Sigmoid colon (tissue), 7 donors: Measurements from ENCODE around the gene EPHA7. TPM values are rescaled to one million over a fixed set of nuclear protein-coding genes. Genes with fewer than 3 reads are reported as not detected.

Experiments
- DNase-seq: peaks from one replicate; pipeline ENCODE4 v3.0.0-alpha.2; 2019
- H3K27ac ChIP-seq, 4 donors: fragments of 200-600 bp; sonication (generic); one replicate each; pipeline ENCODE4 v1.5.1; 2016 to 2019; ENCODE audit warnings: mild to moderate bottlenecking in 1 of 4
- H3K27me3 ChIP-seq, 3 donors: fragments of 200-600 bp; sonication (generic); one replicate each; pipeline ENCODE4 v1.5.1; 2019; ENCODE audit warnings: mild to moderate bottlenecking in 1 of 3
- H3K36me3 ChIP-seq, 4 donors: fragments of 200-600 bp; sonication (generic); one replicate each; pipeline ENCODE4 v1.5.1; 2016 to 2019
- H3K4me1 ChIP-seq, 4 donors: fragments of 200-600 bp; sonication (generic); one replicate each; pipeline ENCODE4 v1.5.1; 2017 to 2019
- H3K4me3 ChIP-seq, 4 donors: fragments of 200-600 bp; sonication (generic); one replicate each; pipeline ENCODE4 v1.5.1; 2017 to 2019; ENCODE audit warnings: mild to moderate bottlenecking in 2 of 4, moderate library complexity in 1 of 4
- H3K9me3 ChIP-seq, 4 donors: fragments of 200-600 bp in 3 of 4; sonication (generic) in 3 of 4; one replicate each; pipeline versions ENCODE4 v1.5.1 to v1.6.1; 2013 to 2019
- EP300 ChIP-seq, 4 donors: sonication (generic); formaldehyde crosslinking; IDR thresholded peaks; one replicate each; pipeline ENCODE4 v1.6.1; 2017; ENCODE audit warnings: antibody characterized with exemption in 4 of 4
- POLR2A ChIP-seq, 2 donors: fragments of 450-650 bp; IDR thresholded peaks; one replicate each; pipeline ENCODE4 v1.6.1; 2016; ENCODE audit warnings: antibody characterized with exemption in 2 of 2, mild to moderate bottlenecking in 2 of 2, moderate library complexity in 2 of 2
- POLR2AphosphoS5 ChIP-seq, 4 donors: sonication (generic); formaldehyde crosslinking; IDR thresholded peaks; one replicate each; pipeline ENCODE4 v1.6.1; 2017; ENCODE audit warnings: antibody characterized with exemption in 4 of 4
- WGBS, 2 donors: extraction: QIAGEN DNeasy Blood & Tissue Kit; methylation state at CpG; one replicate each; pipeline ENCODE4 v1.1.7; 2013; 5-methylcytosine and 5-hydroxymethylcytosine counted together
- intact Hi-C: fragments of 100-400 bp; cut with DNase I; formaldehyde crosslinking; loops from one replicate; pipeline ENCODE4 v1.15.1; 2023
- polyA plus RNA-seq, 3 donors: library from polyadenylated mRNA; stranded (reverse); fragments of 200-250 nt; gene quantifications; one replicate each; pipeline ENCODE4 v1.2.3, GENCODE V29; 2013
- total RNA-seq, 4 donors: library from RNA; depleted of rRNA; stranded (reverse); fragments of >200 nt; gene quantifications; one replicate each; pipeline ENCODE4 v1.1.0, GENCODE V29; 2016
- TF ChIP-seq, protein P1 (sequence below), 4 experiments: fragments of 450-650 bp in 3 of 4; fragments of 200-600 bp in 1 of 4; IDR thresholded peaks; one replicate each; pipeline ENCODE4 v1.5.1; 2016 to 2019; ENCODE audit warnings: antibody characterized with exemption in 4 of 4, mild to moderate bottlenecking in 3 of 4, moderate library complexity in 2 of 4
- donor health status: healthy with polysubstance abuse.
- donor health status: Bipolar disorder and iron deficiency.
- donor health status: healthy.

The EPHA7 gene
- total and polyA plus RNA-seq, 7 donors = 1.2 to 134 (median 70.3) TPM; not detected in 1

DNA sequence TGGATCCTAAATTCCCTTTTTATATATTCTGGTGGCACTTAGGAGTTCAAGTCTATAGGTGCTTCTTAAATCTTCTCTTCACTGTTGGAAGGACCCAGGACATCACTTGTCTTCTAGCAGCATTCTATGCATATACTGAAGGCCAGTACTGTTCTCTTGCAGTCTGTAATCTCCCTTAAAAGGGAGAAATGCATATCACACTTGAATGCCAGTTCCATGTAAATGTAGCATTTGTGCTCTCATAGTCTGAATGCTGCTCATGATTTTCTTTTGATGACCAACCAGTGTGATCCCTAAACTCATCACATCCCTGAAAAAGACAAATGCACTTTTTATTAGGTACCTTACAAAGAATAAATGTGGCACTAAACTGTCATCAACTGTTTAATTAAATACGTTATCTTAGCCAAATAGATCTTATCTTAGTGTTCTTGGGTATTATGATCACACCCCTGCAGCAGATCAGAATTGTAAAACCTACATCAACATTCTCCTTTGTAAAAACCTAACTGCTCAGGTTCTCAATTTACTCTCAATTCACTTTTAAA lies 176.1 kb downstream of the EPHA7 start:
- 14 to 59% methylated on average over 1 of the region's 1 CpG for WGBS, 2 donors
- TF ChIP-seq EP300 (IDR thresholded peaks at IDR 0.05) (no peak), POLR2AphosphoS5 (IDR thresholded peaks at IDR 0.05) (peak in 1 of 4 donors; percentile 16), POLR2A (IDR thresholded peaks at IDR 0.05) (no peak)
- TF ChIP-seq, protein P1, sequence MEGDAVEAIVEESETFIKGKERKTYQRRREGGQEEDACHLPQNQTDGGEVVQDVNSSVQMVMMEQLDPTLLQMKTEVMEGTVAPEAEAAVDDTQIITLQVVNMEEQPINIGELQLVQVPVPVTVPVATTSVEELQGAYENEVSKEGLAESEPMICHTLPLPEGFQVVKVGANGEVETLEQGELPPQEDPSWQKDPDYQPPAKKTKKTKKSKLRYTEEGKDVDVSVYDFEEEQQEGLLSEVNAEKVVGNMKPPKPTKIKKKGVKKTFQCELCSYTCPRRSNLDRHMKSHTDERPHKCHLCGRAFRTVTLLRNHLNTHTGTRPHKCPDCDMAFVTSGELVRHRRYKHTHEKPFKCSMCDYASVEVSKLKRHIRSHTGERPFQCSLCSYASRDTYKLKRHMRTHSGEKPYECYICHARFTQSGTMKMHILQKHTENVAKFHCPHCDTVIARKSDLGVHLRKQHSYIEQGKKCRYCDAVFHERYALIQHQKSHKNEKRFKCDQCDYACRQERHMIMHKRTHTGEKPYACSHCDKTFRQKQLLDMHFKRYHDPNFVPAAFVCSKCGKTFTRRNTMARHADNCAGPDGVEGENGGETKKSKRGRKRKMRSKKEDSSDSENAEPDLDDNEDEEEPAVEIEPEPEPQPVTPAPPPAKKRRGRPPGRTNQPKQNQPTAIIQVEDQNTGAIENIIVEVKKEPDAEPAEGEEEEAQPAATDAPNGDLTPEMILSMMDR (IDR thresholded peaks at IDR 0.05) = no peak

DNA sequence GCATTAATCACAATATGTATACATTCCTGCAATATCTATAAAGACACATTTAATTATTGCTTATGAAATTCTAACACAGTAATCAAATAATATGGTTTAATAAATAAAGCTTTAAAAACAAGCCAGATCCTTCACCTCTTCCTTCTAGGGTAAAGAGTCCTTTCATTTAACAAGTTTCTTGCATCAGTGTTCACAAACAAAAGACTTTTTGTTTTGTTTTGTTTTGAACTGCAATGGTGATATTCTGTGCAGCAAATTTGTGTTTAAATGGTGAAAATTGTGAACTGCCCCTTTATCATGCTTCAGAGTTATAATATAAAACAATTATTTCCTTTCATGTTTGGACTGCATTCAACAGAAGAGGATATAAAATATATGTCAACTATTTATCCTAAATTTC lies 177.3 kb downstream of the EPHA7 start:
- intact Hi-C loops = no loop called here
- H3K4me3 ChIP-seq = no peak overlapping the region
- no peak overlapping the region for H3K27ac ChIP-seq
- peaks cover 0 to 11% (median 0%) of the 10 kb centered on the region in 4 donors for H3K4me1 ChIP-seq
- no peaks in the 10 kb centered on the region for H3K27me3 ChIP-seq
- H3K9me3 ChIP-seq = no peaks in the 10 kb centered on the region
- TF ChIP-seq EP300 (IDR thresholded peaks at IDR 0.05) = no peak
- no peak for TF ChIP-seq POLR2A (IDR thresholded peaks at IDR 0.05)
- no peak for TF ChIP-seq POLR2AphosphoS5 (IDR thresholded peaks at IDR 0.05)
- TF ChIP-seq, protein P1 (IDR thresholded peaks at IDR 0.05) = no peak
- no peak for DNase-seq
- peaks cover 0 to 36% (median 5%) of the 10 kb centered on the region in 4 donors for H3K36me3 ChIP-seq

More for the DNA sequence above, 176.1 kb downstream of the EPHA7 start:
- Histone ChIP-seq H3K27ac (no peak overlapping the region), H3K36me3 (peaks cover 0 to 41% (median 5%) of the 10 kb centered on the region in 4 donors), H3K4me3 (no peak overlapping the region), H3K4me1 (peaks cover 0 to 11% (median 0%) of the 10 kb centered on the region in 4 donors), H3K27me3 (no peaks in the 10 kb centered on the region), H3K9me3 (no peaks in the 10 kb centered on the region)
- intact Hi-C loops = no loop called here
- no peak for DNase-seq

DNA sequence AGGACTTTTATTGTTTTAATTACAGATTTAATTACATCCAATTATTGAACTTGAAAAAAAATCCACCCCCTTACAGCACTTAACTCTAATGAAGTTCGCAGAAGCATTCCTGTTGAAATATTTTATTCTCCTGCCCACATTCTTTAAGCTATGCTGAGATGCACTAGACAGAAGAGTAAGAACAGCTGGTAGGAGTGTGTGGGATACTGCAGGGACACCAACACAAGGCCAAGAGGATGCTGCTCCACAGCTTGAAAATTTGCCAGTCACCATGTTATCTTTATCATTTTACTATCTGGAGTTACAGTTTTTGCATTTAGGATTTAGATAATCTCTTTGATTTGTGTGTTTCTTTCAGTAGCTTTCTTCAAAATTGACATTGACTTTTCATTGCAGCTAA lies 180.7 kb downstream of the EPHA7 start:
- intact Hi-C loops = no loop called here
- no peaks in the 10 kb centered on the region for H3K9me3 ChIP-seq
- 75% methylated on average over 1 of the region's 1 CpG for WGBS, 2 donors
- H3K27ac ChIP-seq = no peak overlapping the region
- DNase-seq = no peak
- no peaks in the 10 kb centered on the region for H3K27me3 ChIP-seq
- peaks cover 0 to 11% (median 0%) of the 10 kb centered on the region in 4 donors for H3K4me1 ChIP-seq
- TF ChIP-seq EP300 (IDR thresholded peaks at IDR 0.05) (no peak), POLR2AphosphoS5 (IDR thresholded peaks at IDR 0.05) (peak in 1 of 4 donors; percentile 42)
- H3K4me3 ChIP-seq = no peak overlapping the region
- peaks cover 0 to 6% (median 0%) of the 10 kb centered on the region in 4 donors for H3K36me3 ChIP-seq

DNA sequence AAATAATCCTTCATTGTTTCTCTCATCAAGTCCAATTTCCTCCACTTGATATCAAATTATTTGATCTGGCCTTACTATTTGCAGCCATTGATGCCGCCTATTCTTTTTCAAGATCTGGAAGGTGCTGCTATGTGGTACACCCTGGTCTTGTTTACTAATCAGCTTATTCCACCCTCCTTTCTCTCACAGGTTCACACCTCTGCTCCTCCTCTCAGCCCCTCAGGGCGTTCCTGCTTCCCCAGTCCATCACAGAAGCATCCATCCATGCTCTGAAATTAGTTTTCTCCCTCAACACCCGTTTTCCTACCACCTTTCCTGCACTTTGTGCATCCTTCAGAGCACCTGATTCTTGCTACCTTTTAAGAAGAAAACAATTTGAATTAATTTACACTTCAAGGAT lies 183.6 kb downstream of the EPHA7 start:
- Histone ChIP-seq H3K36me3 (no peaks in the 10 kb centered on the region), H3K4me3 (no peak overlapping the region), H3K9me3 (peaks cover 0 to 3% (median 0%) of the 10 kb centered on the region in 4 donors), H3K27ac (no peak overlapping the region), H3K4me1 (no peaks in the 10 kb centered on the region), H3K27me3 (no peaks in the 10 kb centered on the region)
- intact Hi-C loops = no loop called here
- no peak for TF ChIP-seq POLR2A (IDR thresholded peaks at IDR 0.05)
- no peak for TF ChIP-seq EP300 (IDR thresholded peaks at IDR 0.05)
- TF ChIP-seq, protein P1 (IDR thresholded peaks at IDR 0.05) = no peak
- no peak for TF ChIP-seq POLR2AphosphoS5 (IDR thresholded peaks at IDR 0.05)
- no peak for DNase-seq
- 44 to 55% methylated on average over 3 of the region's 3 CpGs for WGBS, 2 donors

DNA sequence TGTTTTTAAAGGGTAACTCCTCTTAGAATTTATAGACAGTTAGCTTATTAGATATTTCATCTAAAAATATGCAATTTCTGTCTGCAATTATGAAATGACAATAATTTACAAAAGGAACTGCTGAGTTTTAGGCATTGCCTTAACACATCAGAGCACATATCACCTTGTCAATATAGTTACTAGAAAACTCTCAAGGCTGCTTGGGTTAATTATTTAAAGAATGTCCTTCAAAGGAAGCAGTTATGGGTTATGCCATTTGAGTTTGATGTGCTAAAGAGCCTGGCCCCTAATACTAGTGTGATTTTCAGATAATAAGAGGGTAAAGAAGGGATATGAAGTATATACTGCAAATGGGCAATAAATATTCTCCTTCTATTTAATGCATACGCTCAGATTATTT lies 192.5 kb downstream of the EPHA7 start:
- 86 to 92% methylated on average over 1 of the region's 1 CpG for WGBS, 2 donors
- Histone ChIP-seq H3K9me3 (peaks cover 0 to 3% (median 0%) of the 10 kb centered on the region in 4 donors), H3K27ac (no peak overlapping the region), H3K27me3 (no peaks in the 10 kb centered on the region), H3K36me3 (no peaks in the 10 kb centered on the region), H3K4me3 (no peak overlapping the region), H3K4me1 (no peaks in the 10 kb centered on the region)
- intact Hi-C loops = no loop called here
- DNase-seq = no peak
- TF ChIP-seq POLR2AphosphoS5 (IDR thresholded peaks at IDR 0.05) = no peak
- no peak for TF ChIP-seq POLR2A (IDR thresholded peaks at IDR 0.05)
- no peak for TF ChIP-seq EP300 (IDR thresholded peaks at IDR 0.05)
- TF ChIP-seq, protein P1 (IDR thresholded peaks at IDR 0.05) = no peak
